Putamen (tissue), 1 donor: ENCODE results near the gene IL1RAPL2.
"Not testable (repeated sequence)": the region's sequence is repeated elsewhere in the genome, so short reads cannot be mapped to it uniquely, and the experiment has no call there.

ENCODE experiments used
- DNase-seq: peaks from one replicate; pipeline ENCODE4 v3.0.0-alpha.2; 2016; ENCODE audit warnings: low spot score

Gene IL1RAPL2

GRCh38 chrX:105610411-105610810 lies 1044.4 kb downstream of the IL1RAPL2 start:
- DNase-seq = no peak

- DNase-seq = no peak
These were observed 1052.5 kb downstream of the IL1RAPL2 start for GRCh38 chrX:105618393-105619101.

- DNase-seq = no peak
These were observed 1068.2 kb downstream of the IL1RAPL2 start for GRCh38 chrX:105634180-105634579.

- no peak for DNase-seq
These were observed 1069.8 kb downstream of the IL1RAPL2 start for GRCh38 chrX:105635794-105636193.

- DNase-seq = no peak
These were observed 1070.7 kb downstream of the IL1RAPL2 start for GRCh38 chrX:105636667-105637066.

- no peak for DNase-seq
These were observed 1079.8 kb downstream of the IL1RAPL2 start for GRCh38 chrX:105645667-105646357.

- DNase-seq = no peak
These were observed 1080.8 kb downstream of the IL1RAPL2 start for GRCh38 chrX:105646592-105647372.

- DNase-seq = no peak
These were observed 1081.8 kb downstream of the IL1RAPL2 start for GRCh38 chrX:105647749-105648148.

- no peak for DNase-seq
These were observed 1082.7 kb downstream of the IL1RAPL2 start for GRCh38 chrX:105648732-105649131.

GRCh38 chrX:105650577-105650976 lies 1084.6 kb downstream of the IL1RAPL2 start:
- no peak for DNase-seq

GRCh38 chrX:105650986-105651385 lies 1085.0 kb downstream of the IL1RAPL2 start:
- DNase-seq = no peak

GRCh38 chrX:105653891-105654290 lies 1087.9 kb downstream of the IL1RAPL2 start:
- DNase-seq = no peak

- no peak for DNase-seq
These were observed 1092.1 kb downstream of the IL1RAPL2 start for GRCh38 chrX:105658136-105658535.

- no peak for DNase-seq
These were observed 1096.2 kb downstream of the IL1RAPL2 start for GRCh38 chrX:105662248-105662647.

- DNase-seq = no peak
These were observed 1098.2 kb downstream of the IL1RAPL2 start for GRCh38 chrX:105664243-105664642.

GRCh38 chrX:105684288-105684687 lies 1118.3 kb downstream of the IL1RAPL2 start:
- not testable (repeated sequence) for DNase-seq

GRCh38 chrX:105694839-105695238 lies 1128.8 kb downstream of the IL1RAPL2 start:
- DNase-seq = no peak

GRCh38 chrX:105695451-105695850 lies 1129.5 kb downstream of the IL1RAPL2 start:
- DNase-seq = no peak

- no peak for DNase-seq
These were observed 1130.9 kb downstream of the IL1RAPL2 start for GRCh38 chrX:105696870-105697269.

GRCh38 chrX:105697984-105698781 lies 1132.2 kb downstream of the IL1RAPL2 start:
- no peak for DNase-seq

- no peak for DNase-seq
These were observed 1134.3 kb downstream of the IL1RAPL2 start for GRCh38 chrX:105700331-105700730.
